HCT116 (cell line): ENCODE data around the gene OR52A5. TPM values are rescaled to one million over a fixed set of nuclear protein-coding genes. Genes with fewer than 3 reads are reported as not detected.

Experiments
- ATAC-seq: fragments of 200-7000 bp; cut with Tn5 transposase; 2 replicates; pipeline ENCODE4 v1.9.1; 2020; ENCODE audit warnings: mild to moderate bottlenecking, moderate library complexity
- BruUV-seq: library from RNA; stranded (reverse); fragments of 400-500 nt; replicated peaks from 2 replicates; lab custom pipeline; 2021; lab: Mats Ljungman, UMichigan
- CTCF ChIA-PET: fragments of 300-600 bp; sonication (Branson Sonifier 250); formaldehyde crosslinking; loops from one replicate; lab custom pipeline; 2021; ENCODE audit warnings: antibody characterized with exemption; lab: Charles Lee
- POLR2A ChIA-PET: fragments of 300-600, 350-600 bp; sonication (Branson Sonifier 250); formaldehyde crosslinking; loops from one replicate; lab custom pipeline; 2021; ENCODE audit warnings: antibody characterized with exemption; lab: Charles Lee
- RAD21 ChIA-PET, 2 experiments: fragments of 300-600 bp; sonication (Branson Sonifier 250); formaldehyde crosslinking; loops; one replicate each; lab custom pipeline; 2023; ENCODE audit warnings: low total read pairs in 2 of 2; ENCODE audit not compliant: uncharacterized antibody in 2 of 2, unreplicated experiment in 2 of 2, low non-redundant PET in 1 of 2; lab: Charles Lee
- DNase-seq: peaks from one replicate; pipeline ENCODE4 v3.0.0-alpha.2; 2010; ENCODE audit warnings: low read depth, low spot score
- H2AFZ ChIP-seq: fragments of 200-600 bp; shearing (Covaris generic), sonication (generic); 2 replicates; pipeline ENCODE4 v1.6.1; 2017; ENCODE audit warnings: low read depth, mixed run types, mixed read lengths, antibody characterized with exemption, low read length; ENCODE audit not compliant: poor library complexity, severe bottlenecking
- H3K27ac ChIP-seq: 2 replicates; pipeline ENCODE4 v1.5.1; 2012; ENCODE audit warnings: low read depth, low read length
- H3K27me3 ChIP-seq: fragments of 200-600 bp; sonication (generic); 2 replicates; pipeline ENCODE4 v1.6.1; 2016; ENCODE audit warnings: mixed run types, low read length, mixed read lengths; ENCODE audit not compliant: insufficient read depth
- H3K36me3 ChIP-seq, 2 experiments: fragments of 200-500 bp in 1 of 2; fragments of 200-600 bp in 1 of 2; sonication (Bioruptor generic) in 1 of 2; sonication (generic) in 1 of 2; 2 replicates each; pipeline versions ENCODE4 v1.5.1 to v1.6.1; 2014 to 2016; ENCODE audit warnings: low read length in 2 of 2, inconsistent platforms in 1 of 2, mixed read lengths in 1 of 2, mixed run types in 1 of 2; ENCODE audit not compliant: insufficient read depth in 2 of 2, control insufficient read depth in 1 of 2
- H3K4me1 ChIP-seq, 2 experiments: fragments of 200-600 bp in 1 of 2; sonication (generic) in 1 of 2; 2 replicates each; pipeline versions ENCODE4 v1.5.1 to v1.6.1; 2012 to 2017; ENCODE audit warnings: low read length in 2 of 2, inconsistent platforms in 1 of 2, mild to moderate bottlenecking in 1 of 2, mixed read lengths in 1 of 2, mixed run types in 1 of 2, moderate library complexity in 1 of 2; ENCODE audit not compliant: insufficient read depth in 2 of 2, control insufficient read depth in 1 of 2
- H3K4me2 ChIP-seq: fragments of 200-600 bp; sonication (generic); 2 replicates; pipeline ENCODE4 v1.6.1; 2017; ENCODE audit warnings: mixed run types, low read length, mixed read lengths
- H3K4me3 ChIP-seq, 2 experiments: fragments of 200-600 bp in 1 of 2; sonication (generic) in 1 of 2; replicated peaks in 1 of 2; 2 replicates each; pipeline ENCODE4 v1.5.1; 2011 to 2016; ENCODE audit warnings: low read length in 2 of 2, control low read depth in 1 of 2, low read depth in 1 of 2, mild to moderate bottlenecking in 1 of 2, mixed read lengths in 1 of 2, mixed run types in 1 of 2
- H3K79me2 ChIP-seq: fragments of 200-600 bp; sonication (generic); 2 replicates; pipeline ENCODE4 v1.6.1; 2017; ENCODE audit warnings: mild to moderate bottlenecking, mixed run types, low read length, moderate library complexity, mixed read lengths; ENCODE audit not compliant: insufficient read depth
- H3K9ac ChIP-seq: fragments of 200-600 bp; sonication (generic); 2 replicates; pipeline ENCODE4 v1.6.1; 2016; ENCODE audit warnings: low read length, mixed read lengths
- H3K9me2 ChIP-seq: fragments of 200-600 bp; sonication (generic), shearing (Covaris generic); 2 replicates; pipeline ENCODE4 v1.6.1; 2017; ENCODE audit warnings: mixed run types, mild to moderate bottlenecking, moderate library complexity; ENCODE audit not compliant: insufficient read depth
- H3K9me3 ChIP-seq, 2 experiments: fragments of 200-500 bp in 1 of 2; fragments of 200-600 bp in 1 of 2; sonication (Bioruptor generic) in 1 of 2; sonication (generic) in 1 of 2; 2 replicates each; pipeline ENCODE4 v1.6.1; 2014 to 2017; ENCODE audit warnings: low read length in 2 of 2, mixed read lengths in 2 of 2, inconsistent platforms in 1 of 2, low read depth in 1 of 2, mild to moderate bottlenecking in 1 of 2, mixed run types in 1 of 2, moderate library complexity in 1 of 2; ENCODE audit not compliant: control insufficient read depth in 1 of 2, insufficient read depth in 1 of 2
- H4K20me1 ChIP-seq: fragments of 200-600 bp; sonication (generic), shearing (Covaris generic); 2 replicates; pipeline ENCODE4 v1.6.1; 2017; ENCODE audit warnings: mixed run types, mild to moderate bottlenecking, moderate library complexity; ENCODE audit not compliant: insufficient read depth
- CBX3 ChIP-seq: IDR thresholded peaks from 2 replicates; pipeline ENCODE4 v1.6.1; 2012; ENCODE audit warnings: low read depth
- CEBPB ChIP-seq: IDR thresholded peaks from 2 replicates; pipeline ENCODE4 v1.6.1; 2012; ENCODE audit warnings: low read depth
- EGR1 ChIP-seq: IDR thresholded peaks from 2 replicates; pipeline ENCODE4 v1.6.1; 2012; ENCODE audit warnings: low read depth
- JUND ChIP-seq: IDR thresholded peaks from 2 replicates; pipeline ENCODE4 v1.6.1; 2012
- RAD21 ChIP-seq: IDR thresholded peaks from 2 replicates; pipeline ENCODE4 v1.6.1; 2012; ENCODE audit warnings: low read depth, mild to moderate bottlenecking
- TCF7L2 ChIP-seq: IDR thresholded peaks from 2 replicates; pipeline ENCODE4 v1.7.0; 2011; ENCODE audit warnings: borderline replicate concordance, inconsistent platforms; ENCODE audit not compliant: insufficient read depth, insufficient read length; ENCODE audit errors: extremely low read depth
- ZNF274 ChIP-seq: fragments of 200-500 bp; sonication (Bioruptor generic); IDR thresholded peaks from 2 replicates; pipeline ENCODE4 v1.6.1; 2014; ENCODE audit warnings: mild to moderate bottlenecking, low read depth, low read length, inconsistent platforms
- intact Hi-C: fragments of 100-400 bp; cut with micrococcal nuclease; formaldehyde crosslinking; loops from 2 replicates; pipeline ENCODE4 v1.10.0; 2022
- total RNA-seq: library from RNA; stranded (reverse); gene quantifications from one replicate; pipeline ENCODE4 v1.2.1, GENCODE V29; 2021; ENCODE audit not compliant: unreplicated experiment
- TF ChIP-seq, protein P1 (sequence below), 3 experiments: fragments of 200-600 bp in 1 of 3; sonication (generic) in 1 of 3; IDR thresholded peaks in 2 of 3; conservative IDR thresholded peaks in 1 of 3; 2 replicates each; pipeline ENCODE4 v1.5.1; 2012 to 2017; ENCODE audit warnings: low read depth in 2 of 3, low read length in 2 of 3, antibody characterized with exemption in 1 of 3, borderline replicate concordance in 1 of 3, control low read depth in 1 of 3, mild to moderate bottlenecking in 1 of 3, mixed read lengths in 1 of 3, mixed run types in 1 of 3, moderate library complexity in 1 of 3; ENCODE audit not compliant: insufficient read depth in 1 of 3
- TF ChIP-seq, protein P2 (sequence below): IDR thresholded peaks from 2 replicates; pipeline ENCODE4 v1.6.1; 2012
- TF ChIP-seq, protein P3 (sequence below): IDR thresholded peaks from 2 replicates; pipeline ENCODE4 v1.6.1; 2011; ENCODE audit warnings: mild to moderate bottlenecking, low read length, moderate library complexity; ENCODE audit not compliant: insufficient replicate concordance; ENCODE audit errors: extremely low read depth
- TF ChIP-seq, protein P4 (sequence below): IDR thresholded peaks from 2 replicates; pipeline ENCODE4 v1.6.1; 2012

Gene OR52A5
- total RNA-seq, 1 experiment from 2014 or later, result not detected

DNA sequence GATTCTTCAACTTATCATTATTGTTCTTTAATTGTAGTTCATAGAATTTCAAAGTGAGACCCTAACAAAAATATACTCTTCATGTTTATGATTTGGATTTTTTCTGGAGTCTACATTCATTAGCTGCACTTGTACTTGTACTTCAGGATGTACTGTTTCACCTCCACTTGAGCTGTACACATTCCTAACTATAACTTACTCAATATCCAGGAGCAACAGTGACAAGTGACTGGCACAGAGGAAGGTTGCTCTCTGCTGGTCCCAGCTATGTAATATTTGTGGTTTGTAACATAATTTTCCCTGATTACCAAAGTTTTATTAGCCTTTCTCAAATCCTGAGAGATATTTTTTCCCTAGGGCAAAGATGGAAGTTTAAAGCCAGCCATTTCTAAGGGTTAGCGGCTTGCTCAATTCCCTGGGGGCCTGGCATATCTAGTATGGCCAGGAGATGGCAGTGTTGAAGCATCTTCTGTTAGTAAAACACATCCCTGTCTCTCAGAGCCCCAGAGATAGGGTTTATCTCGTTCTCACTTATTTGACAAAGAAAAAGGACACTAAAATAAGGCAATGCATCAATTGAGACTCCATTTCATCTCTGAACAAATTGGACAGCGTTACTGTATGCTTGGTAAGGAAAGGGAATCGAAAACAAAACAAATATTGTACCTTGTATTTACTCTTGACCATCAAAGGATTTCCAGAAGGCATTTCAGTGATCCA, 14.2 kb downstream of the OR52A5 start:
- intact Hi-C loops, result loop anchor here (1.0 to 10.0 kb wide), 6 partner anchors 168 to 684 kb away; partner anchors contain the start of gene OR52N2
- RAD21 ChIA-PET, result no interaction called here
- POLR2A ChIA-PET, result no interaction called here
- H4K20me1 ChIP-seq, result no peaks in the 10 kb centered on the region
- CTCF ChIA-PET, result interaction anchor here (1.0 kb wide), 2 partner anchors 167 to 767 kb away, joined by 3 to 5 read pairs; no protein-coding TSS in a partner anchor
- no peaks in the 10 kb centered on the region for H3K9me3 ChIP-seq
- peaks cover 64% of the 10 kb centered on the region for H3K27me3 ChIP-seq
- no peak overlapping the region for H3K9ac ChIP-seq
- no peaks in the 10 kb centered on the region for H3K79me2 ChIP-seq
- DNase-seq, result peak; percentile 56
- TF ChIP-seq, protein P1, sequence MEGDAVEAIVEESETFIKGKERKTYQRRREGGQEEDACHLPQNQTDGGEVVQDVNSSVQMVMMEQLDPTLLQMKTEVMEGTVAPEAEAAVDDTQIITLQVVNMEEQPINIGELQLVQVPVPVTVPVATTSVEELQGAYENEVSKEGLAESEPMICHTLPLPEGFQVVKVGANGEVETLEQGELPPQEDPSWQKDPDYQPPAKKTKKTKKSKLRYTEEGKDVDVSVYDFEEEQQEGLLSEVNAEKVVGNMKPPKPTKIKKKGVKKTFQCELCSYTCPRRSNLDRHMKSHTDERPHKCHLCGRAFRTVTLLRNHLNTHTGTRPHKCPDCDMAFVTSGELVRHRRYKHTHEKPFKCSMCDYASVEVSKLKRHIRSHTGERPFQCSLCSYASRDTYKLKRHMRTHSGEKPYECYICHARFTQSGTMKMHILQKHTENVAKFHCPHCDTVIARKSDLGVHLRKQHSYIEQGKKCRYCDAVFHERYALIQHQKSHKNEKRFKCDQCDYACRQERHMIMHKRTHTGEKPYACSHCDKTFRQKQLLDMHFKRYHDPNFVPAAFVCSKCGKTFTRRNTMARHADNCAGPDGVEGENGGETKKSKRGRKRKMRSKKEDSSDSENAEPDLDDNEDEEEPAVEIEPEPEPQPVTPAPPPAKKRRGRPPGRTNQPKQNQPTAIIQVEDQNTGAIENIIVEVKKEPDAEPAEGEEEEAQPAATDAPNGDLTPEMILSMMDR (IDR thresholded peaks at IDR 0.05 in 2 of 3, conservative IDR thresholded peaks at IDR 0.05 in 1 of 3; ENCODE audit: borderline replicate concordance in 1 of 3, insufficient read depth in 1 of 3, low read depth in 2 of 3, low read length in 2 of 3), result peak; percentile 60 to 95 (median 83)
- TF ChIP-seq RAD21 (peak; percentile 82), CEBPB (peak; percentile 55; the same call in 1 of the 2 replicates), JUND (no peak)
- TF ChIP-seq, all 23 proteins: peak for 3
- peak overlapping the region; percentile 8 for H2AFZ ChIP-seq
- no peaks in the 10 kb centered on the region for H3K36me3 ChIP-seq
- H3K4me3 ChIP-seq, result no peak overlapping the region
- ATAC-seq, result peak; percentile 99
- no peaks in the 10 kb centered on the region for H3K9me2 ChIP-seq
- H3K4me1 ChIP-seq, result no peaks in the 10 kb centered on the region
- H3K4me2 ChIP-seq, result no peak overlapping the region; the same call in 1 of the 2 replicates
- H3K27ac ChIP-seq, result no peak overlapping the region
- BruUV-seq, result no TSS peak

GRCh38 chr11:5118893-5119292, 19.3 kb downstream of the OR52A5 start:
- H3K79me2 ChIP-seq, result no peaks in the 10 kb centered on the region
- no peaks in the 10 kb centered on the region for H3K9me2 ChIP-seq
- no peak overlapping the region for H3K27ac ChIP-seq
- ChIA-PET CTCF (no interaction called here), RAD21 (no interaction called here), POLR2A (no interaction called here)
- no peak overlapping the region for H3K9ac ChIP-seq
- no peaks in the 10 kb centered on the region for H3K36me3 ChIP-seq
- DNase-seq (no peak), ATAC-seq (no peak)
- no peak overlapping the region for H2AFZ ChIP-seq
- H3K27me3 ChIP-seq, result peaks cover 58% of the 10 kb centered on the region
- no peak overlapping the region for H3K4me2 ChIP-seq
- no peaks in the 10 kb centered on the region for H3K9me3 ChIP-seq
- no TSS peak for BruUV-seq
- TF ChIP-seq TCF7L2, result no peak
- TF ChIP-seq, protein P2, sequence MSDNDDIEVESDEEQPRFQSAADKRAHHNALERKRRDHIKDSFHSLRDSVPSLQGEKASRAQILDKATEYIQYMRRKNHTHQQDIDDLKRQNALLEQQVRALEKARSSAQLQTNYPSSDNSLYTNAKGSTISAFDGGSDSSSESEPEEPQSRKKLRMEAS, result no peak
- TF ChIP-seq, protein P3, sequence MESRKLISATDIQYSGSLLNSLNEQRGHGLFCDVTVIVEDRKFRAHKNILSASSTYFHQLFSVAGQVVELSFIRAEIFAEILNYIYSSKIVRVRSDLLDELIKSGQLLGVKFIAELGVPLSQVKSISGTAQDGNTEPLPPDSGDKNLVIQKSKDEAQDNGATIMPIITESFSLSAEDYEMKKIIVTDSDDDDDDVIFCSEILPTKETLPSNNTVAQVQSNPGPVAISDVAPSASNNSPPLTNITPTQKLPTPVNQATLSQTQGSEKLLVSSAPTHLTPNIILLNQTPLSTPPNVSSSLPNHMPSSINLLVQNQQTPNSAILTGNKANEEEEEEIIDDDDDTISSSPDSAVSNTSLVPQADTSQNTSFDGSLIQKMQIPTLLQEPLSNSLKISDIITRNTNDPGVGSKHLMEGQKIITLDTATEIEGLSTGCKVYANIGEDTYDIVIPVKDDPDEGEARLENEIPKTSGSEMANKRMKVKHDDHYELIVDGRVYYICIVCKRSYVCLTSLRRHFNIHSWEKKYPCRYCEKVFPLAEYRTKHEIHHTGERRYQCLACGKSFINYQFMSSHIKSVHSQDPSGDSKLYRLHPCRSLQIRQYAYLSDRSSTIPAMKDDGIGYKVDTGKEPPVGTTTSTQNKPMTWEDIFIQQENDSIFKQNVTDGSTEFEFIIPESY, result no peak
- no peak for TF ChIP-seq EGR1
- no peak for TF ChIP-seq ZNF274
- no peak for TF ChIP-seq RAD21
- TF ChIP-seq, protein P4, sequence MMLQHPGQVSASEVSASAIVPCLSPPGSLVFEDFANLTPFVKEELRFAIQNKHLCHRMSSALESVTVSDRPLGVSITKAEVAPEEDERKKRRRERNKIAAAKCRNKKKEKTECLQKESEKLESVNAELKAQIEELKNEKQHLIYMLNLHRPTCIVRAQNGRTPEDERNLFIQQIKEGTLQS, result no peak
- TF ChIP-seq JUND, result no peak
- TF ChIP-seq CBX3, result no peak
- H4K20me1 ChIP-seq, result no peaks in the 10 kb centered on the region
- H3K4me1 ChIP-seq, result no peaks in the 10 kb centered on the region
- intact Hi-C loops, result no loop called here
- no peak overlapping the region for H3K4me3 ChIP-seq
